Adrenal gland (tissue), 12 donors: ENCODE data around the gene TNFAIP1. TPM values are rescaled to one million over a fixed set of nuclear protein-coding genes. Genes with fewer than 3 reads are reported as not detected.
"Not testable (repeated sequence)": the region's sequence is repeated elsewhere in the genome, so short reads cannot be mapped to it uniquely, and the experiment has no call there.

Source experiments
- DNase-seq, 7 donors: peaks; one replicate each; pipeline ENCODE4 v3.0.0-alpha.2; 2019 to 2020
- H3K27ac ChIP-seq, 5 donors: fragments of 200-600 bp; sonication (generic) in 4 of 5; 1 replicate in 3 of 5; 2 replicates in 2 of 5; pipeline versions ENCODE4 v1.5.1 to v1.8.0; 2016 to 2020; ENCODE audit warnings: mild to moderate bottlenecking in 1 of 5
- H3K27me3 ChIP-seq: fragments of 200-600 bp; 2 replicates; pipeline ENCODE4 v1.8.0; 2021
- H3K36me3 ChIP-seq, 2 donors: fragments of 200-600 bp; replicated peaks in 1 of 2; 1 replicate in 1 of 2; 2 replicates in 1 of 2; pipeline versions ENCODE4 v1.5.1 to v1.8.0; 2018 to 2022
- H3K4me1 ChIP-seq, 2 donors: fragments of 200-600 bp; replicated peaks in 1 of 2; 1 replicate in 1 of 2; 2 replicates in 1 of 2; pipeline versions ENCODE4 v1.5.1 to v1.8.0; 2018 to 2021
- H3K4me3 ChIP-seq, 4 donors: fragments of 200-600 bp; sonication (generic) in 3 of 4; one replicate each; pipeline ENCODE4 v1.5.1; 2016 to 2018
- H3K9me3 ChIP-seq, 3 donors: fragments of 200-600 bp; sonication (generic) in 1 of 3; replicated peaks in 1 of 3; 1 replicate in 2 of 3; 2 replicates in 1 of 3; pipeline versions ENCODE4 v1.5.1 to v1.8.0; 2016 to 2021
- CTCF ChIP-seq, 6 experiments: fragments of 450-650 bp in 4 of 6; fragments of 200-600 bp in 2 of 6; sonication (generic) in 1 of 6; IDR thresholded peaks; 1 replicate in 5 of 6; 2 replicates in 1 of 6; pipeline versions ENCODE4 v1.5.1 to v1.8.0; 2016 to 2021; ENCODE audit warnings: antibody characterized with exemption in 6 of 6, mild to moderate bottlenecking in 2 of 6, moderate library complexity in 1 of 6
- POLR2A ChIP-seq, 2 donors: fragments of 450-650 bp; IDR thresholded peaks; one replicate each; pipeline ENCODE4 v1.6.1; 2017; ENCODE audit warnings: antibody characterized with exemption in 2 of 2, mild to moderate bottlenecking in 2 of 2, moderate library complexity in 1 of 2
- WGBS, 4 donors: extraction: QIAGEN DNeasy Blood & Tissue Kit in 2 of 4; methylation state at CpG; one replicate each; pipeline versions ENCODE4 v1.1.5 to v1.1.7; 2013 to 2017; 5-methylcytosine and 5-hydroxymethylcytosine counted together
- intact Hi-C, 2 donors: fragments of 100-400 bp; cut with DNase I; formaldehyde crosslinking; loops; one replicate each; pipeline versions ENCODE4 v1.14.1 to v1.15.0; 2022 to 2023
- polyA plus RNA-seq, 3 donors: library from polyadenylated mRNA; stranded (reverse); fragments of 200-250 nt in 2 of 3; fragments of 350-450 nt in 1 of 3; fragmentation: Illumina TruSeq in 1 of 3; extraction: RNeasy Lipid Tissue Mini Kit (QIAGEN cat#74804) in 1 of 3; gene quantifications; one replicate each; pipeline ENCODE4 v1.2.3, GENCODE V29; 2013 to 2014
- total RNA-seq, 9 donors: library from RNA; depleted of rRNA in 4 of 9; stranded (reverse); fragments of >200 nt in 4 of 9; fragments of 120-200 nt in 1 of 9; fragmentation: NEBNext Ultra II Directional in 1 of 9; extraction: Animal tissue kit (Norgen Biotek cat#: 25700) in 1 of 9; gene quantifications; one replicate each; pipeline versions ENCODE4 v1.1.0 to v1.2.4, GENCODE V29; 2013 to 2023
- donor health status: healthy with polysubstance abuse.
- donor health status: Bipolar disorder and iron deficiency.
- donor health status: DM: yes; HTN: yes; CAD: no.
- donor health status: DM: no; HTN: no; CAD: no.
- donor health status: DM: no; HTN: no; CAD: no.
- donor health status: DM: yes; HTN: yes; CAD: no.

The TNFAIP1 gene
- total and polyA plus RNA-seq, 12 donors = 17.2 to 70.6 (median 37.6) TPM

GRCh38 chr17:28334171-28334570, 1.4 kb upstream of the TNFAIP1 start:
- H3K36me3 ChIP-seq = peaks cover 0 to 22% of the 10 kb centered on the region in 2 donors
- peak overlapping the region in 3 of 5 donors; percentile 57 to 95 (median 89) for H3K27ac ChIP-seq
- 42 to 59% (median 52%) methylated on average over 6 of the region's 6 CpGs for WGBS, 4 donors
- intact Hi-C loops = no loop called here
- no peaks in the 10 kb centered on the region for H3K27me3 ChIP-seq
- H3K9me3 ChIP-seq = no peaks in the 10 kb centered on the region
- peak in 1 of 7 donors; percentile 50 for DNase-seq
- peaks cover 21 to 41% of the 10 kb centered on the region in 2 donors for H3K4me1 ChIP-seq
- H3K4me3 ChIP-seq = peak overlapping the region in 1 of 4 donors; percentile 70
- TF ChIP-seq CTCF (IDR thresholded peaks at IDR 0.05) (no peak), POLR2A (IDR thresholded peaks at IDR 0.05) (no peak)

- Histone ChIP-seq H3K9me3 (no peaks in the 10 kb centered on the region), H3K36me3 (peaks cover 0 to 23% of the 10 kb centered on the region in 2 donors), H3K4me3 (peak overlapping the region; percentile 16 to 91 (median 80)), H3K4me1 (peaks cover 21 to 45% of the 10 kb centered on the region in 2 donors), H3K27ac (peak overlapping the region in 4 of 5 donors; percentile 57 to 95 (median 80)), H3K27me3 (no peaks in the 10 kb centered on the region)
- peak in 2 of 7 donors; percentile 56 to 58 for DNase-seq
- no peak for TF ChIP-seq CTCF (IDR thresholded peaks at IDR 0.05)
- no peak for TF ChIP-seq POLR2A (IDR thresholded peaks at IDR 0.05)
- intact Hi-C loops = no loop called here
- 6 to 18% (median 12%) methylated on average over 10 to 18 of the region's 18 CpGs for WGBS, 4 donors
These were observed 828 bp upstream of the TNFAIP1 start for GRCh38 chr17:28334666-28335200.

GRCh38 chr17:28335959-28336871, 654 bp downstream of the TNFAIP1 start:
- H3K36me3 ChIP-seq = peaks cover 0 to 29% of the 10 kb centered on the region in 2 donors
- no peaks in the 10 kb centered on the region for H3K27me3 ChIP-seq
- intact Hi-C loops = no loop called here
- H3K27ac ChIP-seq = peak overlapping the region; percentile 78 to 95 (median 89)
- peak; percentile 66 to 91 (median 85) for DNase-seq
- WGBS, 4 donors = 4 to 7% (median 5%) methylated on average over 23 to 29 of the region's 29 CpGs
- peak; percentile 18 to 69 for TF ChIP-seq POLR2A (IDR thresholded peaks at IDR 0.05)
- TF ChIP-seq CTCF (IDR thresholded peaks at IDR 0.05) = no peak
- H3K4me3 ChIP-seq = peak overlapping the region; percentile 52 to 73 (median 65)
- no peaks in the 10 kb centered on the region for H3K9me3 ChIP-seq
- H3K4me1 ChIP-seq = peaks cover 21 to 48% of the 10 kb centered on the region in 2 donors

GRCh38 chr17:28338056-28338768, 2.7 kb downstream of the TNFAIP1 start:
- peaks cover 21 to 48% of the 10 kb centered on the region in 2 donors for H3K4me1 ChIP-seq
- H3K27ac ChIP-seq = peak overlapping the region in 3 of 5 donors; percentile 35 to 95 (median 79)
- H3K4me3 ChIP-seq = no peak overlapping the region
- intact Hi-C loops = no loop called here
- TF ChIP-seq CTCF (IDR thresholded peaks at IDR 0.05) = no peak
- TF ChIP-seq POLR2A (IDR thresholded peaks at IDR 0.05) = no peak
- no peaks in the 10 kb centered on the region for H3K9me3 ChIP-seq
- peak in 3 of 7 donors; percentile 35 to 77 (median 51) for DNase-seq
- peaks cover 0 to 41% of the 10 kb centered on the region in 2 donors for H3K36me3 ChIP-seq
- WGBS, 4 donors = 45 to 54% (median 50%) methylated on average over 5 of the region's 5 CpGs
- no peaks in the 10 kb centered on the region for H3K27me3 ChIP-seq

GRCh38 chr17:28338769-28339212, 3.2 kb downstream of the TNFAIP1 start:
- H3K4me3 ChIP-seq, H3K27me3 ChIP-seq, H3K9me3 ChIP-seq, intact Hi-C loops: not testable (repeated sequence)
- peak overlapping the region in 3 of 5 donors; percentile 35 to 95 (median 79) for H3K27ac ChIP-seq
- DNase-seq = peak in 1 of 7 donors; percentile 51
- peaks cover 21 to 42% of the 10 kb centered on the region in 2 donors for H3K4me1 ChIP-seq
- WGBS, 4 donors = 87 to 90% (median 88%) methylated on average over 8 of the region's 8 CpGs
- peaks cover 0 to 47% of the 10 kb centered on the region in 2 donors for H3K36me3 ChIP-seq
